A673 (cell line): Measurements from ENCODE around the gene PLXNB3. TPM values are rescaled to one million over a fixed set of nuclear protein-coding genes. Genes with fewer than 3 reads are reported as not detected.

Experiments used
- BruUV-seq: library from RNA; stranded (reverse); fragments of 400-500 nt; replicated peaks from 2 replicates; lab custom pipeline; 2021; lab: Mats Ljungman, UMichigan
- CTCF ChIA-PET: fragments of 300-600 bp; sonication (Branson Sonifier 250); formaldehyde crosslinking; loops from one replicate; lab custom pipeline; 2022; ENCODE audit warnings: antibody characterized with exemption; lab: Charles Lee
- POLR2A ChIA-PET: fragments of 300-600 bp; sonication (Branson Sonifier 250); formaldehyde crosslinking; loops from one replicate; lab custom pipeline; 2022; ENCODE audit warnings: antibody characterized with exemption; ENCODE audit not compliant: low non-redundant PET; lab: Charles Lee
- DNase-seq: peaks from one replicate; pipeline ENCODE4 v3.0.0-alpha.2; 2015; ENCODE audit warnings: low spot score
- H3K27ac ChIP-seq: fragments of 200-600 bp; sonication (generic); 2 replicates; pipeline ENCODE4 v1.5.1; 2016; ENCODE audit warnings: mixed run types, low read depth, mild to moderate bottlenecking, mixed read lengths, antibody characterized with exemption, low read length; ENCODE audit not compliant: poor library complexity, severe bottlenecking
- H3K27me3 ChIP-seq: fragments of 200-600 bp; sonication (generic); replicated peaks from 2 replicates; pipeline ENCODE4 v1.6.1; 2017; ENCODE audit warnings: mixed run types, low read depth, mild to moderate bottlenecking, mixed read lengths, antibody characterized with exemption, low read length; ENCODE audit not compliant: insufficient read depth, poor library complexity
- H3K36me3 ChIP-seq: fragments of 200-600 bp; sonication (generic); 2 replicates; pipeline ENCODE4 v1.6.1; 2016; ENCODE audit warnings: mixed run types, mild to moderate bottlenecking, mixed read lengths, antibody characterized with exemption, low read length; ENCODE audit not compliant: insufficient read depth, poor library complexity, severe bottlenecking
- H3K4me1 ChIP-seq: fragments of 200-600 bp; sonication (generic); 2 replicates; pipeline ENCODE4 v1.6.1; 2017; ENCODE audit warnings: mixed run types, mild to moderate bottlenecking, mixed read lengths, antibody characterized with exemption, low read length; ENCODE audit not compliant: insufficient read depth, poor library complexity, severe bottlenecking
- H3K4me3 ChIP-seq: fragments of 200-600 bp; sonication (generic); 2 replicates; pipeline ENCODE4 v1.5.1; 2016; ENCODE audit warnings: low read depth, mixed run types, mild to moderate bottlenecking, mixed read lengths, low read length; ENCODE audit not compliant: poor library complexity, severe bottlenecking
- H3K9me3 ChIP-seq: fragments of 200-600 bp; sonication (generic); 2 replicates; pipeline ENCODE4 v1.6.1; 2016; ENCODE audit warnings: mixed run types, low read depth, mild to moderate bottlenecking, mixed read lengths, antibody characterized with exemption, low read length; ENCODE audit not compliant: poor library complexity, severe bottlenecking
- EZH2 ChIP-seq: fragments of 200-600 bp; sonication (generic); IDR thresholded peaks from 2 replicates; pipeline ENCODE4 v1.6.1; 2017; ENCODE audit warnings: borderline replicate concordance, low read depth, mild to moderate bottlenecking, mixed read lengths, antibody characterized with exemption, low read length; ENCODE audit not compliant: poor library complexity, severe bottlenecking
- intact Hi-C: fragments of 100-400 bp; cut with micrococcal nuclease; formaldehyde crosslinking; loops from one replicate; pipeline ENCODE4 v1.10.0; 2022; ENCODE audit not compliant: unreplicated experiment
- total RNA-seq: library from RNA; stranded (reverse); gene quantifications from 2 replicates; pipeline ENCODE4 v1.2.3, GENCODE V29; 2021
- TF ChIP-seq, protein P1 (sequence below): fragments of 300-800, 200-600 bp; sonication (generic); conservative IDR thresholded peaks from 2 replicates; pipeline ENCODE4 v1.5.1; 2017; ENCODE audit warnings: low read depth, mild to moderate bottlenecking, antibody characterized with exemption, low read length, moderate library complexity, mixed read lengths

Gene PLXNB3
- total RNA-seq, 1 experiment from 2014 or later, result not detected

DNA sequence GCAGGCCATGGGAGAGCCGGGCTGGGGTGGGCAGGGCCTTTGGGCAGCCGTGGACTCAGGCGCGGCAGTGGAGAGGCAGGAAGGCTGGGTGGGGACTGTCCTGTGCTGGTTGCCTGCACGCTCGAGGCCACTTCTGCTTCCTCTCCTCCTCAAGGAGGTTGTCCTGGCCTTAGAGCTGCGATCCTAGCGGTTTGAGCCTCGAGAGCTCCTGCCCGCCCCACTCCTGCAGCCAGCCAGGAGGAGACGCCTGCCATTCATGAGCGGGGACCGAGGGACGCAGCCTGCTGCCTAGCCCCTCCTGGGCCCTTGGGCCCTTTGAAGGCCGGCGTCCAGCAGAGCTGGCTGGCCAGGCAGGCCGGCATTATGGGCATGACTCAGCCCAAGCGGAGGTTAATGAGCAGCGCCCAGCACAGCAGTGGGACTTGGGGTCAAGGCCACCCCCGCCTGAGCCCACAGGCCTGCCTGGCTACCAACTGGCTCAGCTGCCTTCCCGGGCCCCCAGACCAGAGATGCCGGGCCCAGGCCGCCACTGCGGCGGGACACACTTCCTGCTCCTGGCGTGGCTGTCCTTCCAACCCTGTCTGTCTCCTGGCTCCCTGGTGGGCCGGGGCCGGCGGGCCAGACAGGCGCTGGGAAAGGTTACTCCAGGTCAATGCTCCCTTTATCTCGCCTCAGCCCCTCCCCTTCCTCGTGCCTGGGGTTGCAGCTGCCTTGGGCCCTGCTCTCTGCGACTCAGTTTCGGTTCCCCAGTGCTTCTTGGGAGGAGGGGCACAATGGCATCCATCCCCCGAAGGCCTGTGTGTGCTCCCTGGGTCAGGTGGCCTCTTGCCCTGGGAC, 37.5 kb upstream of the PLXNB3 start:
- H3K27ac ChIP-seq, result peak overlapping the region; percentile 16
- peaks cover 8% of the 10 kb centered on the region for H3K4me1 ChIP-seq
- no peaks in the 10 kb centered on the region for H3K9me3 ChIP-seq
- peaks cover 5% of the 10 kb centered on the region for H3K36me3 ChIP-seq
- POLR2A ChIA-PET, result no interaction called here
- CTCF ChIA-PET, result interaction anchor here (0.5 kb wide), 1 partner anchor 8 kb away, joined by 8 read pairs; no protein-coding TSS in a partner anchor
- TF ChIP-seq, protein P1, sequence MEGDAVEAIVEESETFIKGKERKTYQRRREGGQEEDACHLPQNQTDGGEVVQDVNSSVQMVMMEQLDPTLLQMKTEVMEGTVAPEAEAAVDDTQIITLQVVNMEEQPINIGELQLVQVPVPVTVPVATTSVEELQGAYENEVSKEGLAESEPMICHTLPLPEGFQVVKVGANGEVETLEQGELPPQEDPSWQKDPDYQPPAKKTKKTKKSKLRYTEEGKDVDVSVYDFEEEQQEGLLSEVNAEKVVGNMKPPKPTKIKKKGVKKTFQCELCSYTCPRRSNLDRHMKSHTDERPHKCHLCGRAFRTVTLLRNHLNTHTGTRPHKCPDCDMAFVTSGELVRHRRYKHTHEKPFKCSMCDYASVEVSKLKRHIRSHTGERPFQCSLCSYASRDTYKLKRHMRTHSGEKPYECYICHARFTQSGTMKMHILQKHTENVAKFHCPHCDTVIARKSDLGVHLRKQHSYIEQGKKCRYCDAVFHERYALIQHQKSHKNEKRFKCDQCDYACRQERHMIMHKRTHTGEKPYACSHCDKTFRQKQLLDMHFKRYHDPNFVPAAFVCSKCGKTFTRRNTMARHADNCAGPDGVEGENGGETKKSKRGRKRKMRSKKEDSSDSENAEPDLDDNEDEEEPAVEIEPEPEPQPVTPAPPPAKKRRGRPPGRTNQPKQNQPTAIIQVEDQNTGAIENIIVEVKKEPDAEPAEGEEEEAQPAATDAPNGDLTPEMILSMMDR, result no peak
- no peak for TF ChIP-seq EZH2
- intact Hi-C loops, result no loop called here
- no peak overlapping the region for H3K4me3 ChIP-seq
- H3K27me3 ChIP-seq, result no peaks in the 10 kb centered on the region
- BruUV-seq, result no TSS peak
- DNase-seq, result peak; percentile 19

DNA sequence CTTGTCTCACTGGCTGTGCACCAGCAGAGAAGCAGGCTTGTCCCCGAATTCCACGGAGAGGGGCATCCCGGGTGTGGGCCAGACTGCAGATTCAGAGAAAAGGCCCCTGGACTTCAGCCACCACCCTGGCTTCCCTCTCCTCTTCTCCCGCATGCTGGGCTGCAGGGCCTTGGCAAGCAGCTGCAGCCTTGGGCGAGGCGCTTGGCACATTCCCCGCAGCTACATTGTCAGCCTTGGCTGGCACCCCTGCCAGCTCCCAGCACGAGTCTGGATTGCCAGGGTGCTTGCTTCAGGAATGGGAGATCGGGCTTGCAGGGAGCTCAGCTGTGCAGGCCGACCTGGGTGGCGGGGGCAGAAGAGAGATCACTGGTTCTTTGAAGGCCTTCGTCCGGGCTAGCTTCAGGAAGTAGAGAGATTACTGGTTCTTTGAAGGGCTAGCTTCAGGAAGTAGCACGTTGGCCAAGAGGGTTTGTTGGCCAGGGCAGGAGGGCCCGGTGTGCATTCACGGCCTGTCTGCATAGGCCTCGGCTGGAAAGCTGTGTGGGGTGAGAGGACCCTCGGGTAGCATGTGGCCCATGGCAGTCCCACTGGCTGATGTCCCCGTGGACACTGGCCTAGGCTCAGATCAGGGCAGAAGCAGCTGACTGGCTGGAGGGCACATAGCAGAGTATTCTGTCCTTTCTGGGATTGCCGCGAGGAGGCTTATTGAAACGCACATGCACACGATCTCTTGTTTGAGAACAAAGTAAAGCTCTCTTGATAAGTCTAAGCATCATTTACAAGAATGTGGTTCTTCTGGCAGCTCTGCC, 36.7 kb upstream of the PLXNB3 start:
- no TSS peak for BruUV-seq
- CTCF ChIA-PET, result no interaction called here
- H3K4me3 ChIP-seq, result no peak overlapping the region

DNA sequence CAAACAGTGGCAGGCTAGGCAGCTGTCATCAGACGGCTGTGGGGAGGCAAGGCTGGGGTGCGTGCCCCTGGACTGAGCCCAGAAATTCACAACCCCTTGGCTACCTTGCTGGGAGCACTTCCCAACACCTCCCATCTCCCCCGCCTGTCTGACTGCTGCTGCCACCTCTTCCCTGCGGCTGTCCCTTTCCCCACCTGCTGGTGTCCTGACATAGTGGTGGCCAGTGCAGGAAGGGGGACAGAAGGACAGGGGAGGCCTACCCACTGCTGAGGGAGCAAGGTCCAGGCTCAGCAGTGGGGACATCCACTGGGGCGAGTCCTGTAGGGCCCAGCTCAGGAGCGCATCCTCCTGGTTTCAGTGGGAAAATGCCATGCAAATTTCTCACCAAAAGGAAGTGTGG, 36.0 kb upstream of the PLXNB3 start:
- H3K4me1 ChIP-seq, result peaks cover 8% of the 10 kb centered on the region
- no TSS peak for BruUV-seq
- no peaks in the 10 kb centered on the region for H3K9me3 ChIP-seq
- CTCF ChIA-PET, result no interaction called here
- intact Hi-C loops, result no loop called here
- no peaks in the 10 kb centered on the region for H3K27me3 ChIP-seq
- H3K4me3 ChIP-seq, result no peak overlapping the region
- TF ChIP-seq, protein P1, result no peak
- TF ChIP-seq EZH2, result no peak
- POLR2A ChIA-PET, result no interaction called here
- no peaks in the 10 kb centered on the region for H3K36me3 ChIP-seq
- no peak for DNase-seq
- H3K27ac ChIP-seq, result no peak overlapping the region

More for the DNA sequence above, 36.7 kb upstream of the PLXNB3 start:
- POLR2A ChIA-PET, result no interaction called here
- H3K36me3 ChIP-seq, result no peaks in the 10 kb centered on the region
- intact Hi-C loops, result no loop called here
- H3K27ac ChIP-seq, result peak overlapping the region; percentile 16
- no peak for DNase-seq
- peaks cover 8% of the 10 kb centered on the region for H3K4me1 ChIP-seq
- TF ChIP-seq, protein P1, result no peak
- no peak for TF ChIP-seq EZH2
- H3K9me3 ChIP-seq, result no peaks in the 10 kb centered on the region
- no peaks in the 10 kb centered on the region for H3K27me3 ChIP-seq
